H54 (cell line): Measurements from ENCODE around the gene SOHLH1.
"Not testable (repeated sequence)": the region's sequence is repeated elsewhere in the genome, so short reads cannot be mapped to it uniquely, and the experiment has no call there.

Source experiments
- DNase-seq: peaks from one replicate; pipeline ENCODE4 v3.0.0; 2011; ENCODE audit warnings: low spot score, mixed read lengths; ENCODE audit not compliant: insufficient read length
- FAIRE-seq: peaks from 3 replicates; lab custom pipeline; 2011; peaks lifted over from hg19 to GRCh38; lab: Jason Lieb, UNC
- POLR2A ChIP-seq: IDR thresholded peaks from 2 replicates; pipeline ENCODE4 v1.6.1; 2011; ENCODE audit warnings: low read depth, mild to moderate bottlenecking, low read length

Gene SOHLH1

GRCh38 chr9:135670721-135671590 lies 28.3 kb downstream of the SOHLH1 start:
- DNase-seq (no peak), FAIRE-seq (no peak)
- TF ChIP-seq POLR2A = no peak

GRCh38 chr9:135669616-135670285 lies 29.5 kb downstream of the SOHLH1 start:
- FAIRE-seq (no peak), DNase-seq (no peak)
- TF ChIP-seq POLR2A = no peak

- FAIRE-seq, DNase-seq: not testable (repeated sequence)
Measured at GRCh38 chr9:135669018-135669417, 30.3 kb downstream of the SOHLH1 start.

- FAIRE-seq (no peak), DNase-seq (no peak)
- no peak for TF ChIP-seq POLR2A
Measured at GRCh38 chr9:135667463-135668001, 31.7 kb downstream of the SOHLH1 start.

- DNase-seq (no peak), FAIRE-seq (no peak)
- no peak for TF ChIP-seq POLR2A
Measured at GRCh38 chr9:135666534-135667462, 32.5 kb downstream of the SOHLH1 start.

- DNase-seq = no peak
- TF ChIP-seq POLR2A = no peak
- no peak for FAIRE-seq
Measured at GRCh38 chr9:135665795-135666189, 33.5 kb downstream of the SOHLH1 start.

- TF ChIP-seq POLR2A = no peak
- no peak for FAIRE-seq
Measured at GRCh38 chr9:135664801-135665794, 34.2 kb downstream of the SOHLH1 start.

GRCh38 chr9:135664266-135664665 lies 35.0 kb downstream of the SOHLH1 start:
- DNase-seq = no peak
- FAIRE-seq = no peak
- no peak for TF ChIP-seq POLR2A

More at GRCh38 chr9:135664801-135665794, 34.2 kb downstream of the SOHLH1 start:
- DNase-seq = no peak

GRCh38 chr9:135663857-135664256 lies 35.4 kb downstream of the SOHLH1 start:
- TF ChIP-seq POLR2A = no peak
- FAIRE-seq = no peak
- DNase-seq = no peak

GRCh38 chr9:135663451-135663770 lies 35.9 kb downstream of the SOHLH1 start:
- no peak for TF ChIP-seq POLR2A
- DNase-seq = no peak
- FAIRE-seq = no peak

GRCh38 chr9:135662758-135663450 lies 36.4 kb downstream of the SOHLH1 start, which contains the start of gene LCN9:
TSS of gene LCN9 (plus strand) at chr9:135663309. CDS start at chr9:135663322, 13 bp downstream.
- DNase-seq = no peak

More at GRCh38 chr9:135662758-135663450, 36.4 kb downstream of the SOHLH1 start, which contains the start of gene LCN9:
- TF ChIP-seq POLR2A = no peak
- no peak for FAIRE-seq
